Stimulated activated CD8-positive, alpha-beta memory T cell treated with anti-CD3 and anti-CD28 coated beads, Interleukin-15, amount 100 ng/mL, for 48 hours (primary cell): Measurements from ENCODE around the gene ARHGAP40.

Experiments used
- DNase-seq, 2 donors: peaks; one replicate each; pipeline ENCODE4 v3.0.0-alpha.2; 2020; ENCODE audit warnings: low read depth in 2 of 2

ARHGAP40 gene

GRCh38 chr20:38601216-38602184 lies at the start of gene ARHGAP40:
Gene ARHGAP40, plus strand, starts transcription at chr20:38601809.
- peak; percentile 17 to 22 for DNase-seq

- DNase-seq = no peak
Observed at GRCh38 chr20:38554986-38555385, 46.6 kb upstream of the ARHGAP40 start.

- DNase-seq = no peak
Observed at GRCh38 chr20:38555395-38555794, 46.2 kb upstream of the ARHGAP40 start.

- no peak for DNase-seq
Observed at GRCh38 chr20:38557174-38557573, 44.4 kb upstream of the ARHGAP40 start.

GRCh38 chr20:38558596-38559360 lies 42.8 kb upstream of the ARHGAP40 start:
- DNase-seq = no peak

GRCh38 chr20:38559764-38560163 lies 41.8 kb upstream of the ARHGAP40 start:
- DNase-seq = no peak

GRCh38 chr20:38563802-38564431 lies 37.7 kb upstream of the ARHGAP40 start:
- DNase-seq = no peak

- no peak for DNase-seq
Observed at GRCh38 chr20:38564680-38565079, 36.9 kb upstream of the ARHGAP40 start.

GRCh38 chr20:38566036-38566598 lies 35.5 kb upstream of the ARHGAP40 start:
- DNase-seq = no peak

GRCh38 chr20:38569747-38570525 lies 31.7 kb upstream of the ARHGAP40 start:
- no peak for DNase-seq

GRCh38 chr20:38573413-38573812 lies 28.2 kb upstream of the ARHGAP40 start:
- no peak for DNase-seq

- no peak for DNase-seq
Observed at GRCh38 chr20:38579219-38579910, 22.2 kb upstream of the ARHGAP40 start.

- no peak for DNase-seq
Observed at GRCh38 chr20:38579921-38580320, 21.7 kb upstream of the ARHGAP40 start.

GRCh38 chr20:38581013-38581412 lies 20.6 kb upstream of the ARHGAP40 start, which contains the start of gene ADIG:
Gene ADIG, plus strand, starts transcription at chr20:38581197. Its CDS starts 54 bp downstream, at chr20:38581251.
- no peak for DNase-seq

GRCh38 chr20:38581830-38582358 lies 19.7 kb upstream of the ARHGAP40 start:
- DNase-seq = no peak

- DNase-seq = no peak
Observed at GRCh38 chr20:38583306-38583705, 18.3 kb upstream of the ARHGAP40 start.

- DNase-seq = no peak
Observed at GRCh38 chr20:38584099-38584763, 17.4 kb upstream of the ARHGAP40 start.

GRCh38 chr20:38585404-38586180 lies 16.0 kb upstream of the ARHGAP40 start:
- DNase-seq = no peak

GRCh38 chr20:38586181-38586525 lies 15.5 kb upstream of the ARHGAP40 start:
- DNase-seq = no peak
